Activated T-helper 1 cell treated with anti-CD3 and anti-CD28 coated beads, Interleukin-12 subunit alpha, Interleukin-12 subunit beta, Interleukin-2, Interleukin-4 antibody, amounts not matched to agents 30 ng/mL and 10 ng/mL and 1 ng/mL, durations not matched to agents 14 hours and 24 hours and 36 hours (primary cell): ENCODE data around the gene DDX17. TPM values are rescaled to one million over a fixed set of nuclear protein-coding genes. Genes with fewer than 3 reads are reported as not detected.

ENCODE experiments used
- DNase-seq: peaks from one replicate; pipeline ENCODE4 v3.0.0; 2021; ENCODE audit warnings: low spot score
- H3K27ac Mint-ChIP-seq: one replicate; pipeline ENCODE4 v1.8.0; 2021; ENCODE audit warnings: mild to moderate bottlenecking, mixed read lengths
- H3K27me3 Mint-ChIP-seq: one replicate; pipeline ENCODE4 v1.8.0; 2022; ENCODE audit warnings: mild to moderate bottlenecking, moderate library complexity, mixed read lengths; ENCODE audit not compliant: insufficient read depth
- H3K36me3 Mint-ChIP-seq: one replicate; pipeline ENCODE4 v1.8.0; 2021; ENCODE audit warnings: low read depth, mixed read lengths
- H3K4me1 Mint-ChIP-seq: one replicate; pipeline ENCODE4 v1.8.0; 2021; ENCODE audit warnings: low read depth, mixed read lengths
- H3K4me3 Mint-ChIP-seq: one replicate; pipeline ENCODE4 v1.8.0; 2021; ENCODE audit warnings: mild to moderate bottlenecking, moderate library complexity, mixed read lengths
- H3K9me3 Mint-ChIP-seq: one replicate; pipeline ENCODE4 v1.8.0; 2021; ENCODE audit warnings: mixed read lengths
- intact Hi-C: fragments of 100-400 bp; cut with micrococcal nuclease; formaldehyde crosslinking; loops from one replicate; pipeline ENCODE4 v1.15.1; 2024
- total RNA-seq: library from RNA; stranded (reverse); gene quantifications from 2 replicates; pipeline ENCODE4 v1.2.3, GENCODE V29; 2022

The DDX17 gene
- total RNA-seq, 1 donor from 2014 or later, result 358 TPM

DNA sequence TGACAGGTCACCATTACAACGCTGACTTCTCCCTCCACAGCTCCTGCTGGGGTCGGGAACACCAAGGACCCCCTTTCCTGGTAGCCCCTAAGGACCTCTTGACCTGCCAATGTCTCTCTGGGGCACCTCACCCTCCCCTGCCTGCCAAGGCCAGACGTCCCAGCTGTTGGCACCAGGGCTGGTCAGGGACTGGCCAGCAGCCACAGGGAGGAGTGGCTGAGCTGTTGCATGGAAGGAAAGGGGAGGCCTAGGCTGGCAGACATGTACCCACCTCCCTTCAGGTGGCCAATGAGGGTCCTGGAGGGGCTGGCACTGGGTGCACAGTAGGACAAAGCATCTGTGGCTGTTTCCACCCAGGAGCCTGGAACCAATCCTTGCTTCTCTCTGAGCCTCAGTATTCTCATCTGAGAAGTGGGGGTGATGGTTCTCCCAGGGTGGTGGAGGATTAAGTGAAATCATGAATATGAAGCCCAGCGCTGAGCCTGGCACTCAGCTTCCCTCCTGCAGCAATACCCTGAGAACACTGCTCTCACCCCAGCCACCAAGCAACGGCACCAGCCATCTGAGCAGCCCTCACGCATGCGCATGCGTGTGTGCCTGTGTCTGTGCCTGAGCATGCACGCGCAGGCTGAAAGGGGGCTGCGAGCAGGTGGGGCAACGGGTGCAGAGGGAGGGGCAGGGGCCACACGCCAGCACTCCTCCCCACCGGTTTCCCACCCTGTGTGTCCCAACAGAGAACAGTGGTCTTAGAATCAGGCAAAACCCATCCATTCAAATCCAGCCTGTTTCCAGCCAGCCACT is 57.0 kb downstream of the DDX17 start:
- peaks cover 35% of the 10 kb centered on the region for H3K27me3 Mint-ChIP-seq
- DNase-seq, result no peak
- intact Hi-C loops, result no loop called here
- no peaks in the 10 kb centered on the region for H3K9me3 Mint-ChIP-seq
- H3K4me3 Mint-ChIP-seq, result no peak overlapping the region
- no peak overlapping the region for H3K27ac Mint-ChIP-seq
- H3K4me1 Mint-ChIP-seq, result no peaks in the 10 kb centered on the region
- no peaks in the 10 kb centered on the region for H3K36me3 Mint-ChIP-seq

DNA sequence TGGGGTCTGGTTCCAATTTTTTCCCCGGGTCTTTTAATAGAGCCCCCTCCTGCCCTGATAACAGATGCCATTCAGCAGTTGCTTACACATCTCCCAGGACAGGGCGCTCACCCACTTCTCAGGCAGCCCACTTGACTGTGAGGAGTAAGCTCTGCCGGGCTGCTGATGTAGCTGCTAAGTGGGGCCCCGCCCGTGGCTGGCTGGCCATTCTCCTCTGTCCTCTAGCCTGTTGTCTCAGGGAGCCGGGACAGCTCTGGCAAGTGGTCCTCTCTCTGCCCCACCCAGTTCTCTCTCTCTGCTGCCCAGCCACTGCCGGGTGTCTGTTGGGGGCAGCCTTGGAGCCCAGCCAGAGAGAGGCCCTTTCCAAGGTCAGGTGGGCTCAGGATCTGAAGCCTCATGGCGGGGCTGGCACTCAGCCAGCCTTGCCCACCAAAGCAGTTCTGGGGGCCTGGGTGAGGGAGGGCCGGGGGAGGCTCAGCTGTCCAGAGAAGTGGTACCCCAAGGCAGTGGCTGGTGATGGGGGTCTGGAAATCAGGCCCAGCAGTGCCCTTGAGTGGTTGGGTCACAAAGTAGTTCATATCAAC is 60.0 kb downstream of the DDX17 start:
- intact Hi-C loops, result no loop called here
- H3K4me3 Mint-ChIP-seq, result no peak overlapping the region
- H3K27ac Mint-ChIP-seq, result no peak overlapping the region
- H3K4me1 Mint-ChIP-seq, result no peaks in the 10 kb centered on the region
- peaks cover 14% of the 10 kb centered on the region for H3K27me3 Mint-ChIP-seq
- H3K9me3 Mint-ChIP-seq, result no peaks in the 10 kb centered on the region
- DNase-seq, result no peak
- H3K36me3 Mint-ChIP-seq, result no peaks in the 10 kb centered on the region

DNA sequence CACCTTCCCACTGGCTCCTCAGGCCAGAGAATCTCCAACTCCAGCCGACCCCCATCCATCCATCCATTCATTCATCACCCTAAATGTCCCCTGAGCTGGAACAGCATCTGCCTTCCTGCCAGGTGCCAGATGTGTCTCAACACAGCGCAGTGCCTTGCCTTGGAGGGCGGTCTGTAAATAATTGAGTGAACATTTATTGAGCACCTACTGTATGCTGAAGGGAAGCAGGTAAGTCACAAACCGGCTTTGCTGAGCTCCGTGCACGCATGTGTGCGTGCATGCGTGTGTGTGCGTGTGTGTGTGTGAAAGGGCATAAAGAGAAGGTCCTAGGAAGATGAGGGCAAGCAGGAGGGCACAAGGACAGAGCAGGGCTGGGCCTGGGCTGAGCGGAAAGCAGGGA is 61.3 kb downstream of the DDX17 start:
- H3K9me3 Mint-ChIP-seq, result no peaks in the 10 kb centered on the region
- H3K4me1 Mint-ChIP-seq, result no peaks in the 10 kb centered on the region
- H3K27ac Mint-ChIP-seq, result no peak overlapping the region
- intact Hi-C loops, result no loop called here
- peaks cover 5% of the 10 kb centered on the region for H3K27me3 Mint-ChIP-seq
- H3K36me3 Mint-ChIP-seq, result no peaks in the 10 kb centered on the region
- no peak overlapping the region for H3K4me3 Mint-ChIP-seq
- DNase-seq, result no peak

DNA sequence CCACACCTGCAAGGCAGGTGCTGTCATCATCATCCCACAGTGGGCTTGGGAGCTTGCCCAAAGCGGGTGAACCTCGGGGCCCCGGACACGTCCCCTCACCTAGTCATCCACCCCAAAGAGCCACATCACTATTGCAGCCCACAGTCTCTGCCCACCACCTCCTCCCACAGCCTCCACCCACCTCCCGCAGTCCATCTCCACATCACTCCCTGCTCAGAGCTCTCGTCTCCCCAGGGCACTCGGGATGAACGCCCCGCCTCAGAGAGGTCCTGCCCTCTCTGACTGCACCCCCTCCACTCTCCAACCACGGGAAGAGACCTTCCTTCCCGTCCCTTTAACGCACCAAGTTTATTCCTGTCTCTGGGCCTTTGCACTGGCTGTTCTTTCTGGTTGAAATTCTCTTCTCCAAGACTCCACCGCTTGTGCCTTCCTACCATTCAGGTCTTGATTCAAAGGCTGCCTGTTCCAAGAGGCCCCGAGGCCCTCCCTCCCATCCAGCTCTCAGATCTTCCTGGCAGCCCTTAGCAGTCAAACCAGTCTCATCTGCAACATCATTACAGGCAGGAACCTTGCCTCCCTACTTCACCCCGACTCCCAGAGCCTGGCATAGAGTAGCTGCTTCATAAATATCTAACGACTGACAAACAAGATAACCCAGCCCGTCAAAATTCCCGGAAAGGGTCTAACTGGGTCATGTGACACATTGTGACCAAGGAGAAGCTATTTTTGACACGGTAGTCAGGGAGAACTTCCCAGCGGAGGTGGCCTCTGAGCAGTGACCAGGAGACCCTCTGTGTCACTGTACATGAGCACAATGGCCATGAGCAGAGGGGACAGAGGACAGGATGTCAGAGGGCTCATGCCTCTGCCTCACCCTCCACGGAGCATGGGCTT is 62.2 kb downstream of the DDX17 start:
- H3K27ac Mint-ChIP-seq, result no peak overlapping the region
- H3K27me3 Mint-ChIP-seq, result peaks cover 5% of the 10 kb centered on the region
- DNase-seq, result no peak
- H3K9me3 Mint-ChIP-seq, result no peaks in the 10 kb centered on the region
- no peaks in the 10 kb centered on the region for H3K36me3 Mint-ChIP-seq
- no peak overlapping the region for H3K4me3 Mint-ChIP-seq
- H3K4me1 Mint-ChIP-seq, result no peaks in the 10 kb centered on the region
- intact Hi-C loops, result no loop called here

DNA sequence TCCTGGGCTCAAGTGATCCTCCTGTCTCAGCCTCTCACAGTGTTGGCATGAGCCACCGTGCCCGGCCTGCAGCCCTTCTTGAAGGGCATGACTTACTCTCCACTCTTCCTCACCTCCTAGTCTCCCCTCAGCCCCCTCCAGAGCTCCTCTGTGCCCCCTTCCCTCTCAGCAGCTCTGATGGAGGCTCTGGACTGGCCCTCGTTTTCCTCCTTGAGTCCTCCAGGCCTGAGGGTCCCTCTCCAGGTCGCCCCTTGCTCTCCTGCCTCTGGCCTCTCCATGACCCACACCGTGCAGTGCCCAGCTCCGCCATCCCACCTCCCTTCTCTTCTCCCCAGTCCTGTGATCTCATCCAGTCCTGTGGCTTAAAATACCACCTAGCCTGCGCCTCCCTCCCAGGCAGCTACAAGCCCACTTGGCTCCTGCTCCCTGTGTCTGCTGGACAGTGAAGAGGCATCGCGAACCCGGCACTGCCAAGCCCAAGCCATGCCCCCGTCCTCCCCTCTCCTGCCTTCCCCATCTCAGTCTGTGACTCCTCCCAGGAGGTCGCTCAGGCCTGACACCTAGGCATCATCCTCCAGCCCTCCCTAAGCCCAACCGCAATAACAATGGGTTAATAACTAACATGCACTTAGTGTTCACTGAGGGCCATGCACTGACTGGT is 63.0 kb downstream of the DDX17 start:
- Mint-ChIP-seq H3K4me1 (no peaks in the 10 kb centered on the region), H3K27ac (no peak overlapping the region), H3K9me3 (no peaks in the 10 kb centered on the region), H3K4me3 (no peak overlapping the region), H3K27me3 (peaks cover 8% of the 10 kb centered on the region), H3K36me3 (no peaks in the 10 kb centered on the region)
- DNase-seq, result no peak
- intact Hi-C loops, result no loop called here

DNA sequence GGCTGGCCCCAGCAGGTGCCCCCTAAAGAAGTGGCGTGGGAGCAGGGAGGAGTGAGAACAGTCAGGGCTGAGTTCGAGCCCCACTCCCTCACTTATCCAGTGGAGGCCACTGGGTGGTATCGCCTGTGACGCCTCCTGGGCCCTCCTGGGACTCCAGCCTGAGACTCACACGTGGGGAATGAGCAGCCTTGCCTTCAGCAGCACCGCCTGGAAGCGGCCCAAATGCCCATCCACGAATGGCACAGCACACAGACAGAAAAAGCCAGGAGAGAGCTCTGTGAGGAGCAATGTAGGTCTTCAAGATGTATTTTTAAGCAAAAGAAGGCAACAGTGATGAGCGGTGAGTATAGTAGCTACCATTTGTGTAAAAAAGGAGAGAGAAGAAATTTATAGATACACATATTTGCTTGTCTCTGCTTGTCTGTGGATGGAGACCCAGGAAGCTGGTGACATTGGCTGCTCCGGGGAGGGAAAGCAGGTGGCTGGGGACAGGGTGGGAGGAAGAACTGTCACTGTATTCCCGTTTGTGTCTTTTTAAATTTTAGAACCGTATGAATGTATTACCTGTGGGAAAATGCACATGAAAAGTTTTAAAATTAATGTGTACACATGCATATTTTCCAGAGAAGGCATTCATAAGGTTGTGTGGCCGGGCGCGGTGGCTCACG is 64.4 kb downstream of the DDX17 start:
- no peaks in the 10 kb centered on the region for H3K9me3 Mint-ChIP-seq
- no peak for DNase-seq
- H3K4me3 Mint-ChIP-seq, result no peak overlapping the region
- no peaks in the 10 kb centered on the region for H3K4me1 Mint-ChIP-seq
- intact Hi-C loops, result no loop called here
- no peaks in the 10 kb centered on the region for H3K36me3 Mint-ChIP-seq
- H3K27me3 Mint-ChIP-seq, result peaks cover 8% of the 10 kb centered on the region
- H3K27ac Mint-ChIP-seq, result no peak overlapping the region

DNA sequence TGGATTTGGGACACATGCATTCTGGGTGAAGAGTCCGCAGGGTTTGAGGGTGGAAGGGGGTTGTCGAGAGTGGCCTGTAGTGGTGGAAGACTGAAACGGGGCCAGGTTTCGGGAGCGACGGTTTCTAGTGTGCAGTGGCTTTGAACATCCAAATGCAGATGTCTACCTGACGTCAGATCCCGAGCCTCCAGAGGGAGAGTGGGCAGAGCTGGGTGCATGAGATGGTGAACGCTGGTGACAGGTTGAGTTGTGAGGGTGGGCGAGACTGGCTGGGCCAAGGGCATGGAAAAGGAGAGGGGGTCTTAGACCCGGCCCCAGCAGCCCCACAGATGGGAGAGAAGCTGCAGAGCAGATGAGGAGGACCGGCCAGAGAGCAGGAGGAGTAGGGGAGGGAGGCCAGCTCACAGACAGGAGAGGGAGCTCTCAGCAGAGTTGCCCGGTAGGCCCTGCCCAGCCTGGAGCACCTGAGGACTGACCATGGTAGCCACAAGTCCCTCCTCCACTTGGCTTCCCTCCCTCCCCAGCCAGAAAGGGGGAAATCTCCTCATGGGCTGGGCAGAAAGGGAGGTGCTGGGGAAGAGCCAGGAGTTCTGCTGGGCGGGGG is 65.3 kb downstream of the DDX17 start:
- Mint-ChIP-seq H3K27ac (no peak overlapping the region), H3K4me3 (no peak overlapping the region), H3K9me3 (no peaks in the 10 kb centered on the region), H3K27me3 (peaks cover 5% of the 10 kb centered on the region), H3K36me3 (no peaks in the 10 kb centered on the region), H3K4me1 (no peaks in the 10 kb centered on the region)
- DNase-seq, result no peak
- intact Hi-C loops, result no loop called here

DNA sequence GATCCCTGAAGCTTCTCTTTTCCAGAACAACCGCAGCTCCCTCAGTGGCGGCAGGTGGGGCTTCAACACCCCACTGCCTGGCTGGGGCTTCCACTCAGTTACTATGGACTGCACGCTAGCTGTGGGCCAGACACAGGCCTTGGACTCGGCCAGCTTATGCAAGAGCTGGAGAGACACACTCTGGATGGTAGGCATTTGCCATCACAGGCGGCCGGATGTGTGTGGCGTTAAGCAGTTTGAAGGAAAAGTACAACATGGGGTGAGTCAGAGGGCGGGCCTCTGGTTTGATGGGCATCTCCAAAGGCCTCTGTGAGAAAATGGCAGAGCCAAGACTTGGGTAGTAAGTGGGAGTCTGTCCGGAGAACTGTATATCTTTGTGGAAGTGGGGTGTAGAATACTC is 68.7 kb downstream of the DDX17 start:
- H3K27me3 Mint-ChIP-seq, result peaks cover 7% of the 10 kb centered on the region
- intact Hi-C loops, result no loop called here
- DNase-seq, result no peak
- H3K4me3 Mint-ChIP-seq, result no peak overlapping the region
- H3K4me1 Mint-ChIP-seq, result no peaks in the 10 kb centered on the region
- H3K9me3 Mint-ChIP-seq, result no peaks in the 10 kb centered on the region
- no peaks in the 10 kb centered on the region for H3K36me3 Mint-ChIP-seq
- H3K27ac Mint-ChIP-seq, result no peak overlapping the region

DNA sequence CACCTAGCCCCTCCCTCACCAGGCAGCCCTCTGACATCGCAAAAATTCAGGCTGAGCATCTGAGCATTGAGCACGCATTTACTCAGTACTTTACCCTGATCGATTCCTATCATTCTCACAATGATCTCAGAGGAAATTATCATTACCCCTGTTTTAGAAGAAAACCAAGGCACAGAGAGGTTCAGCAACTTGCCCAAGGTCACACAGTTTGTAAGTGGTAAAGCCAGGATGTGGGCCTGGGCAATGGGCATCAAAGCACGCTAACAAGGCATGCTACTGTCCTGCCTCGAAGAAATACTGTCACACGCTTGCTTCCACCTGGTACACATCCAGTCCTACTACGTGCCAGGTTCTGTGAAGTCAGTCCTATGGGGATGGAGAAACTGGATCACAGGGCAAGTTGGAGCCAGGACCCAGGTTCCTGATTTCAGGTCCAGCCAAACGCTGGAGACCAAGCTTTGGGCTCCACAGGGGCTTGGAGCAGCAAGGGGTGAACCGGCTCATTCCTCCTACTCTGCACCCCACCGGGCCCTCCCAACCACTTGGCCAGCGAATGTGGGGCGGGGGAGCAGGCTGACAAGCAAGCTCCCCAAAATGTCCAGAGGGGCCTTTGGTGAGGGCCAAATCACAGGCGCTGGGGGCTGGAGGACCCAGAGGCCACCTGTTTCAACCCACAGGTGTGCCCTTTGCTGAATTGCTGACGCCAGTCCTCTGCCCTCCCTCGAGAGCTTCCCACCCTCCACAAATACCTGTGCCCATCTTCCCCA is 69.3 kb downstream of the DDX17 start:
- no peak overlapping the region for H3K4me3 Mint-ChIP-seq
- intact Hi-C loops, result no loop called here
- H3K36me3 Mint-ChIP-seq, result no peaks in the 10 kb centered on the region
- peaks cover 7% of the 10 kb centered on the region for H3K27me3 Mint-ChIP-seq
- no peak for DNase-seq
- no peak overlapping the region for H3K27ac Mint-ChIP-seq
- H3K4me1 Mint-ChIP-seq, result no peaks in the 10 kb centered on the region
- no peaks in the 10 kb centered on the region for H3K9me3 Mint-ChIP-seq

DNA sequence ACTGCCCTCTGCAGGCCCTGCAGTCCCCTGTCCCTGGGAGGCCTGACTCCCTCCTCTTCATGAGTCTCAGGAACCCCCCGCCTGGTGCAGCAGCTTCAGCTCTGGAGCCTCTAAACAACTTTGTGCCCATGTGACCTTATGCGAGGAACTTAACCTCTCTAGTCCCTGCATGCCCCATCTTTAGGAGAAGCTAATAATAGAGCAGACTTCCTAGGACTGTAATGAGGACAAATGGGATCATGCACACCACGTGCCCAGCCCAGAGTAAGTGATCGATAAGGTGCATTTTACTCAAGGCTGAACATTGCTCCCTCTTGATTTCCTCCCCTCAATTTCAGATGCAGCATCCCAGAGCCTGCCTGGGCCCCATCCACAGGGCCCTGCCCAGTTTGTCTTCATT is 70.1 kb downstream of the DDX17 start:
- Mint-ChIP-seq H3K9me3 (no peaks in the 10 kb centered on the region), H3K27ac (no peak overlapping the region), H3K4me1 (no peaks in the 10 kb centered on the region), H3K4me3 (no peak overlapping the region), H3K36me3 (no peaks in the 10 kb centered on the region), H3K27me3 (peaks cover 7% of the 10 kb centered on the region)
- no peak for DNase-seq
- intact Hi-C loops, result no loop called here

DNA sequence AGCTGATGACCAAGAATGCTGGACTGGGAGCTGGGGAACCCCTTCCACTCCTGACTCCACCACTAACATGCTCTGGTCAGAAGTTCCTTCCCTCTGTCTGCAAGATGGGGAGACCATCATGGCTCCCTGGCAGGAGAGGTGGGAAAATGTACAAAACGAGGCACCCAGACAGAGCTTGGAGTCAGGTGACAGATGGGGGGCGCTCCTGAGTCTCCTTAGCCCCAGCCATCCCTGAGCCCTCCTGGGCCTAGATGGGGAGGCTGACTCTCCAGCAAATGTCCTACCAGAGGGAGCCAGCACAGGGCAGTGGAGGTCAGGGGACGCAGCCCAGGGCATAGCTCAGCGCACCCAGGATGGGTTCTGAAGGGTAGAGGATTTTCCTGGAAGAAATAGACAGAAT is 71.1 kb downstream of the DDX17 start:
- no peak for DNase-seq
- H3K27me3 Mint-ChIP-seq, result peaks cover 4% of the 10 kb centered on the region
- no peaks in the 10 kb centered on the region for H3K9me3 Mint-ChIP-seq
- H3K36me3 Mint-ChIP-seq, result no peaks in the 10 kb centered on the region
- no peak overlapping the region for H3K27ac Mint-ChIP-seq
- no peaks in the 10 kb centered on the region for H3K4me1 Mint-ChIP-seq
- no peak overlapping the region for H3K4me3 Mint-ChIP-seq
- intact Hi-C loops, result no loop called here
